Measurements from ENCODE around the gene GPR162.

GRCh38 chr12:6779708-6780432 lies 41.8 kb upstream of the GPR162 start:
- TF ChIP-seq FOXK2 (IDR thresholded peaks at IDR 0.05): no peak
- no peak for TF ChIP-seq LEF1 (IDR thresholded peaks at IDR 0.05; ENCODE audit: borderline replicate concordance)
- no peak for TF ChIP-seq FOXM1 (IDR thresholded peaks at IDR 0.05; ENCODE audit: borderline replicate concordance)
- TF ChIP-seq PKNOX1 (IDR thresholded peaks at IDR 0.05): no peak
- no peak for TF ChIP-seq SP1 (IDR thresholded peaks at IDR 0.05)
- TF ChIP-seq SUZ12 (IDR thresholded peaks at IDR 0.05): no peak
